Stimulated activated CD8-positive, alpha-beta memory T cell treated with anti-CD3 and anti-CD28 coated beads, Interleukin-2, amount 100 ng/mL, for 1 hour (primary cell): ENCODE measurements around the gene PCDH15.

ENCODE experiments used
- DNase-seq, 2 donors: peaks; one replicate each; pipeline ENCODE4 v3.0.0-alpha.2; 2020; ENCODE audit warnings: low read depth in 2 of 2

The PCDH15 gene

DNA sequence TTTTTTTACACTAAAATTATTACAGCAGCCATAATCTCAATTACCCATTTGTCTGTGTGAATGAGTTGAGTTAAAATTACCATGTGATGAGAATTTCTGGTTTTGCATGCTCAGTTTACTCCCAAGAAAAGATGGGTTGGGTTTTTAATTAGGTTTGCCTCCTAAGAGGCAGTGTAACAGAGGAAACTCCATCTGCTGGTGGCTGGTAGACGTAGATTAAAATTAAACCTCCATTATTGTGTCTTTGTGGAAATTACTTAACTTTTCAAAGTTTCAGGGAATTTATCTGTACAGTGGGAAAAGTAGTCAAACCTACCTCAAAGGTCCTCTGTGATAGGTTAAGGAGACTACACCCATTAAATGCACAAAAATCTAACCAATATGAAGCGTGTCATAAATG is 954.2 kb downstream of the PCDH15 start:
- no peak for DNase-seq

DNA sequence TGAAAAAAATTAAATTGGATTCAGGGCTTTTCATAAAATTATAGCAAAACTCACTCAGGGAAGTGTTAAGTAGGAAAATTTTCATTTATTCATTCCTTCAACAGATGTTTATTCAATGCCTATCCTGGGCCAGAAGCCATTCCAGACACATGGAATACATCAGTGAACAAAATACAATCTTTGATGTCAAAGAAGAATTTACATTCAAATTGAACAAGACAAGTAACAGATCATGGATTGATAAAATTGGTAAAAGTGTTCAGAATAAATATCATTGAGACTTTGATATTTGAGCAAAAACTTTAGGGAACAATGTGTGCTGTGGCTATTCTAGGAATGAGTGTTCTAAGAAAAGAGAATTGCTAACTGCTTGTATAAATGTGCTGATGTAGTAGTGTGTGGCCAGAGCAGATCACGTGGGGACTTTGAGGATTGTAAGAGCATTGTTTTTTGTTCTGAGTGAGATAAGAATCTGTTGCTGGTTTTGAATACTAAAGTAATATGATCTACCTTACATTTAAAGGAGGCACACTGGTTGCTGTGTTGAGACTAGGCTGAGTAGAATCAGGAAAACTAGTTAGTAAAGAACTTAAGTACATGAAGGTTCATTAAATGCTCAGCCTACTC is 957.2 kb downstream of the PCDH15 start:
- DNase-seq = no peak

DNA sequence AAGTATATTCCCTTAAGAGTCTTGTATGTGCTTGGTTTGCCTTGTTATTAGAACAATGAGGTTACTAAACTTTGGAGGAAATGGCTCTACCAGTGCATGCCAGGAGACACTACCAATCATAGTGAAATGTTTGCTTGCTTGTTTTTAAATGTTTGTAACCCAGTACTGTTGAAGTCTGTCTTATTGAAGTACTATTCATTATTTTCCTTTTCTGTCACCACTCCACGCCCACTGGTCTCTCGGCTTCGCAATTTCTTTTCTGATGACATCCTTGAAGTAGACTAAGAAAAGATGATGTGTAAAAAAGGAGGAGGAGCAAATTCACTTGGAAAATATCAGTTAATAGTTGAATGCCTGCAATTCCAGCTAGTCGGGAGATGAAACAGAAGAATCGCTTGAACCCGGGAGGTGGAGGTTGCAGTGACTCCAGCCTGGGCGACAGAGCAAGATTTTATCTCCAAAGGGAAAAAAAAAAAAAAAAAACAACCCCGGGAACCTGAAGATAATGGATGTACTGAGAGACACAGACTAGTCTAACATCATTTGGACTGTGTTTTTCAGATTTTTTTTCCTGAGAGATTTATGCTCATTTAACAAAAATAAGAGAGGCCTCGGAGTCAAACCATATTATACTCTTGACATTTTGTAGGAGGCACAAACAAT is 959.4 kb downstream of the PCDH15 start:
- no peak for DNase-seq

DNA sequence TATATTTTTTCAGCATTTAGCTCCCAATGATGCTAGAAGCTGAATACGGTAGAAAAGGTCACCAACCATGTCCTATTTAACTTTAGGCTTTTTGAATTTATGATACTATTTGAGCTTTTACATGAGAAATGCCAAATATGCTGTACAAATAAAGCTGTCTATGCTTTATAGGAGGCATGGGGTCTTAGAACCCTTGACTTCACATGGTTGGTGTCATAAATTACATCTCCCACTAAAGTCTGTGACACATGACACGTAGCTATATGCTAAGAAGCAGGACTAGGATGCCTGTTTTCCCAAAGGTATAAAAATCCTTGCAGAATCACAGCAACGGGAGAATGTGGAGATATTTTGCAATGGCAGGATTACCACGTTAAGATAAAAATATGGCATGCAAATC is 960.4 kb downstream of the PCDH15 start:
- no peak for DNase-seq

DNA sequence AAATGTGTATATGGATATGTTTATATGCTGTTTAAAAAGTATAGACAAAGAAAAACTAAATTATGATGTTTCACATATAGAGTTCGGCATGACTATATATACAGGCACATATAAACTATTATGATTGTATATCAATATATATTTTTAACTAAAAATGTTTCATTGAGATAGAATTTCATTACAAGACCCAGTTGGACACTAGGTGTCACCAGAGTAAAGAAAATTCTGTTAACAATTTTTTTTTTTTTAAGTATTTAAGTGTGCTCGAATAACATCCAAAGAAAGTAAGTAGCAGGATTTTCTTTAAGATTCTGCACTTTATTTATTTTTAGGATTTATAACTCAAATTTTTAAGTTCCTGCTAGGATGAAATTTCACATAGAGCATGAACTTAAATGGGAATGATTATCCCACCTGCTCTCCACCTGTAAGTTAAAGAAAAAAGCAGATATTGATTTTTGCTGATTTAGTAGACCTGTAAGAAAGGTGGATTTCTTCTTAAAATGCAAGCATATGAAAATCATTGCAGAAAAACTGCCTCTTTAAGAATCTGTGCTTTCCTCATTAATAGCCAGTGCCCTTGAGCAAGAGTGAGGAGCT is 961.5 kb downstream of the PCDH15 start:
- no peak for DNase-seq

DNA sequence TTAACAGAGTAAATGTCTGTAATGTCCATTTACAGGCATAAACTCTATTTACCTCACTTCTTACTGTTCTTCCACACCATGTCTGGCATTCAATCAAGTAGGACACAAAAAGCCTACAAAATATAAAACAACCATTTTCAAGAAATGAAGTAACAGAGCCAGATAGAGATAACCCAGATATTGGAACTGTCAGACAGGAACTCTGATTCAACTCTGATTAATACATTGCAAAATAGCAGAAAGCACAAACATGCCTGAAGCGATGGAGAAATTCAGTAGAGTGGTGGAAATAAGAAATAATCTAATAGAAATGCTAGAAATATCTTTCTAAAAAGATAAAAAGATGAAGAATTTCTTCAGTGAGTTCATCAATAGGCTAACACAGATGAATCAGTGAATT is 964.4 kb downstream of the PCDH15 start:
- DNase-seq = no peak

DNA sequence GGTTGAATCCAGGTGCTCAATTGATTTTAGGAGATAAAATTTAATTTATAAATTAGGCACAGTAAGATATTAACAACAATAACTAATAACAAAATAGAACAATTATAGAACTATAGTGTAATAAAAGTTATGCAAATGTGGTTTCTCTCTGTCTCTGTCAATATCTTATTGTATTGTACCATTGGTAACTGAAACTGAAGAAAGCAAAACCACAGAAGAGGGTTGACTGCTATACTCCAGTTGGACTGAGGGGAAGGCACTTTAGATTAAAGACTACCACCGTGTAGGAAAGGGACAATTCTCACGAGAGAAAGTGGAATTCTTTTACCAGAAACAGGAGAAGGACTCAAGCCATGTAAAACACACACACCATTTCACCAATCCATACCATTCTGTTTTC is 967.1 kb downstream of the PCDH15 start:
- DNase-seq = no peak

DNA sequence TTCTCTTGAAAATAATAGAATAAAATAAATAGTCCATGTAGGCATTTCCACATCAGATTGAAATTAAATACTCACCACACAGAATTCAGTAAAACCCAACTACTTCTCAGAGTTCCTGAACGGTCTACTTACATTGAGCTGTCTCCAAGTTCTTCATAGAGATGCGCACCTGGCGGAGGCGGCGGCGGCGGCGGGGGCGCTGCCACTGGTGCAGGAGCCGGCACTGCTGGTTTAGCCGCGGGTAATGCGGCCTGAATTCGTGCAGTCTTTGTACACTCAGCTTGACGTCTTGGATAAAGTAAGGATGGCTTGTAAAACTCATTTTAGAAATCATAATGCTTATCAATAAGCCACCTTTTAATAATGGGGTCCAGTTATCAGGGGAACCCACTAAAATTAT is 973.8 kb downstream of the PCDH15 start:
- no peak for DNase-seq

DNA sequence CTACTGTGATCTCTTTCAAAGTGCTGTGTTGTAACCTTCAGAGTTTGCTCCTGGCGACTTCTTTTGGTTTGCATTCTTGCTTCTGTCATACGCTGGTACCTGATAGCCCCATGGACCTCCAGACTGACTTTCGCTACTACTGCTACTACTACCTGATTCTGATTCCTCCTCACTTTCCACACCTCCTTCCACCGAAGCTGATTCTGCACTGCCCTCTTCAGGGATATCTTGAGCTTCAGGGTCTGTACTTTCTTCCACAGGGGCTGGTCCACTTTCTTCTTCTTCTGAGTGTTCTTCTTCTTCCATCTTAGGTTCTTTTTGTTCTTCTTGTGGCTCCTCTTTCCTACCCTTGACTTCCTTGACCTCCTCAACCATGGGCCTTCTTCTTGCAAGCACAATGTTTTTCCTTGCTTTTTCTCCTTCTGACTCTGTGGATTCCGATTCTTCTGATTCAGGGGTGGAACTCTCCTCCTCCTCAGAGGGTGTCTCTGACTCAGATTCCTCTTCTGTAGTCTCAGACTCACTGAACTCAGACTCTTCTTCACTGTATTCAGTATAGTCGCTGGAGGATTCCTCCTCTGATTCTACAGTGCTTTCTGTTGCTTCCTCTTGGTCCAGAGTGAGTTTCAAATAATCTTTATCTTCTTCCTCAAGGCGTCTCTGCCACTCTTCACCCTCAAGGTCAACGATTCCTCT is 992.2 kb downstream of the PCDH15 start:
- no peak for DNase-seq

DNA sequence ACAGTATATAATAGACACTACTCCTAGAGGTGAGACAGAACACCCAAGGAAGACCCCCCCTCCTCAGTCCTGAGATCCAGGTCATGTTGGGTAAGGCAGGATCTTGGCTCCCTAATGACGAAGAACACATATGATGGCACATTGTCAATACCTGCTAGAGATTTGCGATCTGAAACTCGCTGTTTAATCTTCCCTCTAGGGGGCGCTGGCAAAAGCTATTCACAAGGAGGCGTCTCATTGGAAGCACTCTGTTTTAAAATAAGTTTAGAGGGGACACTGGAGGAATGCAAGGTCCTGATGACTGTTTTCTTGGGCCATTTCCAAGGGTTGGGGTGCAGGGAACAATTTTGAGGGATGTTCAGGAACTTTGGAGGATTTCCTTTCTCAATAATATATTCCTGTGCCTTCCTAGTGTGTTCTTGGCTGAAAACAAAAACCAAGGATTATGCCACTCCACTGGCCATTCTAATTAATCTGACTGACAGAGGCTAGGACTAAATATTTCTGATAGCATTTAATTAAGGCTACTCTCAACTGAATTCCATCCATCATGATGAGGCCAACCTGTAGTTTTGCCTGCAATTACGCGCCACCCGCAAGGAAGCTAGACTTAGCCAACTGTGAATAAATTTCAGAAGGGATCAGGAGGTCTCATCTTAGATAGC is 1014.7 kb downstream of the PCDH15 start:
- no peak for DNase-seq

DNA sequence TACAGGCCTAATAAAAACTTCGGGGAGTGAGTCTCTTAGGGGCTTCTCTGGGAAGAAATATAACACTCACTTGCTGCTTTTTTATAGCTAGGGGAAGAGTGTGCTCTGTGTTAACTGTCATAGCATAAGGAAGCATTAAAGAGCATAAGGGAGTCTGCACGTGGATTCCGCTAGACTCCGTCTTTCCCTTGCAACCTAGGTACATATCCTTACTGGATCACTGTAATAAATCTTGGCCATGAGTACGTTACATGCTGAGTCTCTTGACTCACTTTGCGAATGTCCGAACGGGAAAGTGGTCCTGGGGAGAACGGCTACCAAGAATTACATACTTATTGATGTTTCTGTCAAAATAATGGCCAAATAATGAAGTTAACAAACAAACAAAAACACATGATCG is 1029.3 kb downstream of the PCDH15 start:
- DNase-seq = no peak

DNA sequence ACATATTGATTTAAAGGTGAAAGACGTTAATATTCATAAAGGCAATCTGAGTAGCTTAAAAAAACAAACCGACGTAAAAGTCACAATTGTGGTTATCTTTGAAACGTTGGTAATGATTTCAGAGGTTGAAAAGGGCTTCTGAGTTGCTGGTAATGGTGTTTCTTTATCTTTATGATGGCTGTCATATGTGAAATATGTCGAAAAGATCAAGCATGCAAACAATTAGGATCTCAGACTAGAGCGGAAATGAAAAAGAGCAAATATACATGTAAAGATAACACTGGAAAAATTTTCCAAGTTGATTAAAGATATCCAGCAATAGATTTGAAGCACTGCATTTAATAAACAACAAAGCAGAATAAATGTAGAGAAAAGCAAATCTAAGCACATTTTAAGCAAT is 1030.1 kb downstream of the PCDH15 start:
- no peak for DNase-seq

DNA sequence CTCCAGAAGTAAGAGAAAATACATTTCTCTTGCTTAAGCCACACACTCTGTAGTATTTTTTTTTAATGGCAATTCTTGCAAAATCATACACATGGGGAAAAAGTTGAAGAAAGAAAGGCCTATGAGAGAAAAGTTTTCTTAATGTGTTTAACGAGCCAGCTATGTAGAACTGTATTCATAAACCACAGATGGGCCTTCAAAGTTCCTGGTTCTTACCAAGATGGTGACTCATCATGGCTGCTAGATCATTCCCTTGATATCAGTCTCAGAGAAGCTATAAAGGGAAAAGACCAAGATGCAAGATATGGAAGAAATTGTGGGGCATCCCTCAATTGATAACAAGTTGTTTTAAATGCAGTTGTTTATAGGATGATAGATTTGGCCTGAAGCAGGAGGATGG is 1035.7 kb downstream of the PCDH15 start:
- DNase-seq = no peak

DNA sequence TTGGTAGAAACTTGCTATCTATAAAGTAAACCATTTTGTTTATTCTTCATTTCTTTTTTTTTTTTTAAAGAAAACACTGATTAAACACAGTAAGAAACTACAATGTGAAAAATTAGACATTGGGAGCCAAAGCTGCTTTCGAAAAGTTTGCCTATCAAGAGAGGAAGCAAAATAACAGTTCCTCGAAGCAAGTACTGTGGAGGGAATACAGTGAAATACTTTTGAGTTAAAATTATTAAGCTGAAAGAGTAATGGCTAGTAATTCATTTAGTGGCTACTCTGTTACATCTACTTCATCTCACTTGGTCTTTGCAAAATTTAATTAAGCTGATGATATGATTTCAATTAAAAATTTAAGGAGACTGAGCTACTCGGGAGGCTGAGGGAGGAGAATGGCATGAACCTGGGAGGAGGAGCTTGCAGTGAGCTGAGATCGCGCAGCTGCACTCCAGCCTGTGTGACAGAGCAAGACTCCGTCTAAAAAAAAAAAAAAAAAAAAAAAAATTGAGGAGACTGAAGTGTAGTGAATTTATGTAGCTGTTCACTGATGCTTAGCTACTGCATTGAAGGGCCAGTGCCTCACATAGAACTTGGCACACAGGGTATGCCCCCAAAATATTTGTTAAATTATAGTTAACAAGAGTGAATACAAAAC is 1046.3 kb downstream of the PCDH15 start:
- no peak for DNase-seq
